Lower leg skin (tissue), 3 donors: ENCODE measurements around the gene TMEM86B.

Experiments
- POLR2A ChIP-seq, 2 donors: fragments of 450-650 bp; IDR thresholded peaks; one replicate each; pipeline ENCODE4 v1.6.1; 2016 to 2017; ENCODE audit warnings: antibody characterized with exemption in 2 of 2, mild to moderate bottlenecking in 1 of 2, moderate library complexity in 1 of 2
- TF ChIP-seq, protein P1 (sequence below), 3 donors: fragments of 450-650 bp; IDR thresholded peaks; one replicate each; pipeline ENCODE4 v1.5.1; 2016; ENCODE audit warnings: antibody characterized with exemption in 3 of 3, mild to moderate bottlenecking in 3 of 3, moderate library complexity in 2 of 3

DNA sequence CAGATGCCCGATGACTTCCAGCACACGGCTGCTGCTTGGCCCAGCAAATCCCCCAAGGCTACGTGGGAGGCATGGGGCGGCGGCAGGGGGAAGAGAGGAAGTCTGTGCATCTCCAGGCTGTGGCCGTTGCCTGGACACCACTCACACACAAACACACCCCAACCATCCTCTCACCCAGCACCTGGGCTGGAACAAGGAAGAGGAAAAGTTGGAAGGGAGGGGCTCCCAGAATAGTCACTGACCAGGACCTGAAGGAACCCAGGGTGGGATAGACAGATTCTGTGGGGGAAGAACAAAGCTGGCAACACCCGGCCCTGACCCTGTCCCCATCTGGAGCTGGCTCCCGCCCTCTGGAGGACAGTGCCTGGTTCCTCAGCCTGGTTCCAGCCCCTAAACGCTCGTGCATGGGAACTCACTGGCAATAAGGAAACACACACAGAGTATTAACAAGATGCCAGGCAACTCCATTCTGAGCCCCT lies 19.1 kb upstream of the TMEM86B start:
- TF ChIP-seq, protein P1, sequence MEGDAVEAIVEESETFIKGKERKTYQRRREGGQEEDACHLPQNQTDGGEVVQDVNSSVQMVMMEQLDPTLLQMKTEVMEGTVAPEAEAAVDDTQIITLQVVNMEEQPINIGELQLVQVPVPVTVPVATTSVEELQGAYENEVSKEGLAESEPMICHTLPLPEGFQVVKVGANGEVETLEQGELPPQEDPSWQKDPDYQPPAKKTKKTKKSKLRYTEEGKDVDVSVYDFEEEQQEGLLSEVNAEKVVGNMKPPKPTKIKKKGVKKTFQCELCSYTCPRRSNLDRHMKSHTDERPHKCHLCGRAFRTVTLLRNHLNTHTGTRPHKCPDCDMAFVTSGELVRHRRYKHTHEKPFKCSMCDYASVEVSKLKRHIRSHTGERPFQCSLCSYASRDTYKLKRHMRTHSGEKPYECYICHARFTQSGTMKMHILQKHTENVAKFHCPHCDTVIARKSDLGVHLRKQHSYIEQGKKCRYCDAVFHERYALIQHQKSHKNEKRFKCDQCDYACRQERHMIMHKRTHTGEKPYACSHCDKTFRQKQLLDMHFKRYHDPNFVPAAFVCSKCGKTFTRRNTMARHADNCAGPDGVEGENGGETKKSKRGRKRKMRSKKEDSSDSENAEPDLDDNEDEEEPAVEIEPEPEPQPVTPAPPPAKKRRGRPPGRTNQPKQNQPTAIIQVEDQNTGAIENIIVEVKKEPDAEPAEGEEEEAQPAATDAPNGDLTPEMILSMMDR (IDR thresholded peaks at IDR 0.05), result no peak
- no peak for TF ChIP-seq POLR2A (IDR thresholded peaks at IDR 0.05)
